ENCODE results near the gene DAPK1.

Gene DAPK1

GRCh38 chr9:87593359-87593980 is 95.8 kb downstream of the DAPK1 start:
- Histone ChIP-seq H3K27ac (peak overlapping the region in 1 of 11 experiments; percentile 23; a peak in 2 of 22 replicates), H3K27me3 (no peaks in the 10 kb centered on the region), H3K4me3 (no peak overlapping the region), H4K20me1 (peaks cover 0 to 71% (median 0%) of the 10 kb centered on the region in 11 experiments; a peak in 2 of 22 replicates), H3K9me3 (replicated peaks in 1 of 11) (no peaks in the 10 kb centered on the region), H3K9ac (no peak overlapping the region), H3K4me1 (peaks cover 0 to 28% (median 0%) of the 10 kb centered on the region in 10 experiments; a peak in 4 of 20 replicates), H3K36me3 (0 out of 22 replicates have a peak, but pooled peaks cover 0 to 5% (median 0%) of the 10 kb centered on the region in 11 experiments), H3K4me2 (peak overlapping the region in 2 of 11 experiments; percentile 55 to 66; a peak in 4 of 22 replicates)
- no peak for TF ChIP-seq Cebpa-rat (IDR thresholded peaks at IDR 0.05)

- peaks cover 0 to 35% (median 0%) of the 10 kb centered on the region in 10 experiments; a peak in 4 of 20 replicates for H3K4me1 ChIP-seq
- no peak for TF ChIP-seq Cebpa-rat (IDR thresholded peaks at IDR 0.05)
- H3K9ac ChIP-seq: no peak overlapping the region
- H3K27me3 ChIP-seq: no peaks in the 10 kb centered on the region
- H4K20me1 ChIP-seq: peaks cover 0 to 76% (median 0%) of the 10 kb centered on the region in 11 experiments; a peak in 2 of 22 replicates
- peak overlapping the region in 1 of 11 experiments; percentile 23; a peak in 1 of 22 replicates for H3K27ac ChIP-seq
- no peaks in the 10 kb centered on the region for H3K9me3 ChIP-seq (replicated peaks in 1 of 11)
- H3K4me3 ChIP-seq: no peak overlapping the region
- peak overlapping the region in 2 of 11 experiments; percentile 55 to 66; a peak in 4 of 22 replicates for H3K4me2 ChIP-seq
- 0 out of 22 replicates have a peak, but pooled peaks cover 0 to 5% (median 0%) of the 10 kb centered on the region in 11 experiments for H3K36me3 ChIP-seq
Observed at GRCh38 chr9:87594194-87594593, 96.5 kb downstream of the DAPK1 start.

- no peaks in the 10 kb centered on the region for H3K27me3 ChIP-seq
- peaks cover 0 to 35% (median 0%) of the 10 kb centered on the region in 10 experiments; a peak in 4 of 20 replicates for H3K4me1 ChIP-seq
- 0 out of 22 replicates have a peak, but pooled peaks cover 0 to 5% (median 0%) of the 10 kb centered on the region in 11 experiments for H3K36me3 ChIP-seq
- H3K9ac ChIP-seq: no peak overlapping the region
- no peak overlapping the region for H3K27ac ChIP-seq
- peaks cover 0 to 75% (median 0%) of the 10 kb centered on the region in 11 experiments; a peak in 2 of 22 replicates for H4K20me1 ChIP-seq
- no peak overlapping the region for H3K4me3 ChIP-seq
- peak overlapping the region in 2 of 11 experiments; percentile 55 to 66; a peak in 2 of 22 replicates for H3K4me2 ChIP-seq
- H3K9me3 ChIP-seq (replicated peaks in 1 of 11): no peaks in the 10 kb centered on the region
- no peak for TF ChIP-seq Cebpa-rat (IDR thresholded peaks at IDR 0.05)
Observed at GRCh38 chr9:87594662-87595061, 97.0 kb downstream of the DAPK1 start.

- H3K27ac ChIP-seq: no peak overlapping the region
- H3K27me3 ChIP-seq: no peaks in the 10 kb centered on the region
- no peaks in the 10 kb centered on the region for H3K9me3 ChIP-seq (replicated peaks in 1 of 11)
- H3K4me1 ChIP-seq: peaks cover 0 to 43% (median 0%) of the 10 kb centered on the region in 10 experiments; a peak in 6 of 20 replicates
- TF ChIP-seq Cebpa-rat (IDR thresholded peaks at IDR 0.05): no peak
- no peak overlapping the region for H3K4me3 ChIP-seq
- H3K4me2 ChIP-seq: no peak overlapping the region
- H4K20me1 ChIP-seq: peaks cover 0 to 84% (median 0%) of the 10 kb centered on the region in 11 experiments; a peak in 2 of 22 replicates
- 0 out of 22 replicates have a peak, but pooled peaks cover 0 to 5% (median 0%) of the 10 kb centered on the region in 11 experiments for H3K36me3 ChIP-seq
- H3K9ac ChIP-seq: no peak overlapping the region
Observed at GRCh38 chr9:87595610-87596009, 97.9 kb downstream of the DAPK1 start.

- H3K27ac ChIP-seq: no peak overlapping the region
- no peak for TF ChIP-seq Cebpa-rat (IDR thresholded peaks at IDR 0.05)
- H3K4me2 ChIP-seq: no peak overlapping the region
- peaks cover 0 to 56% (median 0%) of the 10 kb centered on the region in 10 experiments; a peak in 6 of 20 replicates for H3K4me1 ChIP-seq
- H4K20me1 ChIP-seq: peaks cover 0 to 80% (median 0%) of the 10 kb centered on the region in 11 experiments; a peak in 2 of 22 replicates
- no peak overlapping the region for H3K4me3 ChIP-seq
- 0 out of 22 replicates have a peak, but pooled peaks cover 0 to 5% (median 0%) of the 10 kb centered on the region in 11 experiments for H3K36me3 ChIP-seq
- no peaks in the 10 kb centered on the region for H3K9me3 ChIP-seq (replicated peaks in 1 of 11)
- no peak overlapping the region for H3K9ac ChIP-seq
- H3K27me3 ChIP-seq: no peaks in the 10 kb centered on the region
Observed at GRCh38 chr9:87596862-87597261, 99.2 kb downstream of the DAPK1 start.

GRCh38 chr9:87597710-87598443 is 100.2 kb downstream of the DAPK1 start:
- no peak overlapping the region for H3K4me2 ChIP-seq
- no peak overlapping the region for H3K27ac ChIP-seq
- no peaks in the 10 kb centered on the region for H3K9me3 ChIP-seq (replicated peaks in 1 of 11)
- TF ChIP-seq Cebpa-rat (IDR thresholded peaks at IDR 0.05): no peak
- no peak overlapping the region for H3K9ac ChIP-seq
- no peaks in the 10 kb centered on the region for H3K27me3 ChIP-seq
- peaks cover 0 to 76% (median 0%) of the 10 kb centered on the region in 11 experiments; a peak in 2 of 22 replicates for H4K20me1 ChIP-seq
- no peak overlapping the region for H3K4me3 ChIP-seq
- H3K36me3 ChIP-seq: 0 out of 22 replicates have a peak, but pooled peaks cover 0 to 5% (median 0%) of the 10 kb centered on the region in 11 experiments
- peaks cover 0 to 54% (median 0%) of the 10 kb centered on the region in 10 experiments; a peak in 6 of 20 replicates for H3K4me1 ChIP-seq

- Histone ChIP-seq H3K9me3 (replicated peaks in 1 of 11) (peaks cover 0 to 13% (median 0%) of the 10 kb centered on the region in 11 experiments; a peak in 5 of 22 replicates), H3K4me2 (peak overlapping the region in 3 of 11 experiments; percentile 46 to 75 (median 65); a peak in 5 of 22 replicates), H3K27ac (no peak overlapping the region), H3K27me3 (no peaks in the 10 kb centered on the region), H3K4me1 (peaks cover 0 to 34% (median 0%) of the 10 kb centered on the region in 10 experiments; a peak in 6 of 20 replicates), H3K4me3 (no peak overlapping the region), H3K36me3 (peaks cover 0 to 9% (median 0%) of the 10 kb centered on the region in 11 experiments; a peak in 4 of 22 replicates), H3K9ac (no peak overlapping the region), H4K20me1 (peaks cover 0 to 59% (median 0%) of the 10 kb centered on the region in 11 experiments; a peak in 2 of 22 replicates)
- 0 out of 22 replicates have a peak, but pooled peaks of 2 of the 11 experiments have one; percentile 7 to 12 for TF ChIP-seq Cebpa-rat (IDR thresholded peaks at IDR 0.05)
Observed at GRCh38 chr9:87599901-87600610, 102.4 kb downstream of the DAPK1 start.

GRCh38 chr9:87601176-87601575 is 103.5 kb downstream of the DAPK1 start:
- Histone ChIP-seq H3K4me2 (peak overlapping the region in 3 of 11 experiments; percentile 46 to 75 (median 65); a peak in 6 of 22 replicates), H3K27ac (peak overlapping the region in 5 of 11 experiments; percentile 6 to 77 (median 43); a peak in 6 of 22 replicates), H3K27me3 (no peaks in the 10 kb centered on the region), H3K4me3 (no peak overlapping the region), H3K4me1 (peaks cover 0 to 40% (median 0%) of the 10 kb centered on the region in 10 experiments; a peak in 6 of 20 replicates), H3K9ac (peak overlapping the region in 3 of 11 experiments; percentile 39 to 51 (median 49); a peak in 4 of 22 replicates), H3K36me3 (peaks cover 0 to 16% (median 0%) of the 10 kb centered on the region in 11 experiments; a peak in 4 of 22 replicates), H4K20me1 (peaks cover 0 to 48% (median 0%) of the 10 kb centered on the region in 11 experiments; a peak in 2 of 22 replicates), H3K9me3 (replicated peaks in 1 of 11) (peaks cover 0 to 24% (median 7%) of the 10 kb centered on the region in 11 experiments; a peak in 11 of 22 replicates)
- TF ChIP-seq Cebpa-rat (IDR thresholded peaks at IDR 0.05): peak in 1 of 11 experiments; percentile 21; a peak in 1 of 22 replicates

Data from BLaER1 treated with 17β-estradiol and CSF1 and Interleukin-3, amounts not matched to agents 10 nM and 100 nM (cell line).